ENCODE measurements around the gene FN3KRP. TPM values are rescaled to one million over a fixed set of nuclear protein-coding genes. Genes with fewer than 3 reads are reported as not detected.

FN3KRP gene
- total and polyA plus RNA-seq, 2 experiments from 2014 or later = 17.0 to 27.4 TPM

DNA sequence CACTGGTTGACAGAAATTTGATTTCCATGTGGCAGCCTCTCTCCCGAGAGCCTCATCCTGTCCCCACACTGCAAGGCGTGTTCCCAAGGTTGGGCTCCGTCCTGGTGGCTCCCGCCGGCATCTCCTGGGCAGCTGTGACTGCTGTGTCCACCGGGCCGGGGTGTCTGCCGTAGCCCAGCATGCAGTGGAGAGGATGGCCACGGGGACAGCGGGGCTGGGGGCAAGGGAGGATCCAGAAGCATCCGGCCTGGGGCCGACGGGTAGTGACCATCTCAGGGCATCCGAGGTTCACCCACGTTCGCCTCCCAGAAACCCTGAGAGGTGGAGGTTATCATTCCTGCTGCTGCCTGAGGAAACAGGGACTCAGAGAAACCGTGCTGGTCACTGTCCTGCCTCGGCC lies 10.8 kb upstream of the FN3KRP start:
- no peak overlapping the region for H2AFZ ChIP-seq
- no peaks in the 10 kb centered on the region for H3K9me2 ChIP-seq (replicated peaks; ENCODE audit: insufficient read depth)
- no peak for DNase-seq (ENCODE audit: low spot score)
- H3K4me3 ChIP-seq = no peak overlapping the region
- H3K4me1 ChIP-seq (ENCODE audit: insufficient read depth) = peaks cover 4% of the 10 kb centered on the region
- TF ChIP-seq EZH2phosphoT487 (IDR thresholded peaks at IDR 0.05; ENCODE audit: low read depth, severe bottlenecking, unreplicated experiment) (no peak), EZH2 (IDR thresholded peaks at IDR 0.05; ENCODE audit: borderline replicate concordance) (no peak)
- TF ChIP-seq, protein P1, sequence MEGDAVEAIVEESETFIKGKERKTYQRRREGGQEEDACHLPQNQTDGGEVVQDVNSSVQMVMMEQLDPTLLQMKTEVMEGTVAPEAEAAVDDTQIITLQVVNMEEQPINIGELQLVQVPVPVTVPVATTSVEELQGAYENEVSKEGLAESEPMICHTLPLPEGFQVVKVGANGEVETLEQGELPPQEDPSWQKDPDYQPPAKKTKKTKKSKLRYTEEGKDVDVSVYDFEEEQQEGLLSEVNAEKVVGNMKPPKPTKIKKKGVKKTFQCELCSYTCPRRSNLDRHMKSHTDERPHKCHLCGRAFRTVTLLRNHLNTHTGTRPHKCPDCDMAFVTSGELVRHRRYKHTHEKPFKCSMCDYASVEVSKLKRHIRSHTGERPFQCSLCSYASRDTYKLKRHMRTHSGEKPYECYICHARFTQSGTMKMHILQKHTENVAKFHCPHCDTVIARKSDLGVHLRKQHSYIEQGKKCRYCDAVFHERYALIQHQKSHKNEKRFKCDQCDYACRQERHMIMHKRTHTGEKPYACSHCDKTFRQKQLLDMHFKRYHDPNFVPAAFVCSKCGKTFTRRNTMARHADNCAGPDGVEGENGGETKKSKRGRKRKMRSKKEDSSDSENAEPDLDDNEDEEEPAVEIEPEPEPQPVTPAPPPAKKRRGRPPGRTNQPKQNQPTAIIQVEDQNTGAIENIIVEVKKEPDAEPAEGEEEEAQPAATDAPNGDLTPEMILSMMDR (IDR thresholded peaks at IDR 0.05; ENCODE audit: poor library complexity) = no peak
- no peaks in the 10 kb centered on the region for H3K36me3 ChIP-seq (replicated peaks; ENCODE audit: insufficient read depth, low read depth)
- H3K4me2 ChIP-seq = no peak overlapping the region
- H3K9me3 ChIP-seq (ENCODE audit: low read depth) = no peaks in the 10 kb centered on the region
- WGBS (ENCODE audit: low lambda C conversion rate, missing lambda C conversion rate) = 97% methylated on average over 18 of the region's 18 CpGs
- H3K27me3 ChIP-seq = no peaks in the 10 kb centered on the region
- H4K20me1 ChIP-seq (ENCODE audit: insufficient read depth, poor library complexity, severe bottlenecking) = no peaks in the 10 kb centered on the region
- no peak overlapping the region for H3K27ac ChIP-seq
- H3K79me2 ChIP-seq = no peaks in the 10 kb centered on the region

DNA sequence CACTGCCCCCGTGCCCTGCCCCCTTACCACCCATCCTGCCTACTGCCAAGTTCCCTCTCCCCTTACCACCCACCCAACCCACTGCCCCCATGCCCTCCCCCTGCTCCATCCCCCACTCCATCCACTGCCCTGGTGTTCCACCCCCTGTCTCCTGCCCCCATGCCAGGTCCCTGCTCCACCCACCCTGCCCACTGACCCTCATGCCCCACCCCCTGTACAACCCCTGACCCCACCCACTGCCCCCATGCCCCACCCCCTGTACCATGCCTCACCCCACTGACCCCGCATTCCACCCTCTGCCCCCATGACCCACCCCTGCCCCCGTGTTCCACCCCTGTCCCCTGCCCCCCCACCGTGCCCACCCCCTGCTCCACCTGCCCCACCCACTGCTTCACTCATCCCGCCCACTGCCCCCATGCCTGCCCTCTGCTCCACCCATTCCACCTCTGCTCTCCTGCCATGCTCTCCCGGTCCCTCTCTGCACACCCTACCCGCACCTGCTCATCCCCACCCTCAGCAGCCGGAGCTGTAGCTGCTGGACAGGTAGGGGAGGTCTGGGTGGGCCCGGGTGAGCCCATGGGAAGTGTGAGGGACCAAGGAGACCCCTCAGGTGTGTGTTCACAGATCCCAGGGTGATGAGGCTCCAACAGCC lies 7.4 kb upstream of the FN3KRP start:
- H3K27ac ChIP-seq = no peak overlapping the region
- H3K4me2 ChIP-seq = no peak overlapping the region
- H3K4me3 ChIP-seq = no peak overlapping the region
- no peaks in the 10 kb centered on the region for H3K36me3 ChIP-seq (replicated peaks; ENCODE audit: insufficient read depth, low read depth)
- no peak overlapping the region for H2AFZ ChIP-seq
- H3K4me1 ChIP-seq (ENCODE audit: insufficient read depth) = peaks cover 4% of the 10 kb centered on the region
- H3K27me3 ChIP-seq = no peaks in the 10 kb centered on the region
- WGBS (ENCODE audit: low lambda C conversion rate, missing lambda C conversion rate) = 73% methylated on average over 4 of the region's 9 CpGs
- H3K79me2 ChIP-seq = no peaks in the 10 kb centered on the region
- H3K9me2 ChIP-seq (replicated peaks; ENCODE audit: insufficient read depth) = no peaks in the 10 kb centered on the region
- no peak for DNase-seq (ENCODE audit: low spot score)
- TF ChIP-seq, protein P1 (IDR thresholded peaks at IDR 0.05; ENCODE audit: poor library complexity) = no peak
- TF ChIP-seq EZH2phosphoT487 (IDR thresholded peaks at IDR 0.05; ENCODE audit: low read depth, severe bottlenecking, unreplicated experiment) (no peak), EZH2 (IDR thresholded peaks at IDR 0.05; ENCODE audit: borderline replicate concordance) (no peak)
- H4K20me1 ChIP-seq (ENCODE audit: insufficient read depth, poor library complexity, severe bottlenecking) = no peaks in the 10 kb centered on the region
- no peaks in the 10 kb centered on the region for H3K9me3 ChIP-seq (ENCODE audit: low read depth)

GRCh38 chr17:82709676-82710498 lies 6.6 kb upstream of the FN3KRP start:
- Histone ChIP-seq H3K9me2 (replicated peaks; ENCODE audit: insufficient read depth) (no peaks in the 10 kb centered on the region), H3K4me2 (no peak overlapping the region), H2AFZ (no peak overlapping the region), H3K36me3 (replicated peaks; ENCODE audit: insufficient read depth, low read depth) (no peaks in the 10 kb centered on the region), H4K20me1 (ENCODE audit: insufficient read depth, poor library complexity, severe bottlenecking) (no peaks in the 10 kb centered on the region), H3K27ac (no peak overlapping the region), H3K9me3 (ENCODE audit: low read depth) (no peaks in the 10 kb centered on the region), H3K4me1 (ENCODE audit: insufficient read depth) (no peaks in the 10 kb centered on the region), H3K79me2 (no peaks in the 10 kb centered on the region), H3K27me3 (no peaks in the 10 kb centered on the region), H3K4me3 (no peak overlapping the region)
- no peak for DNase-seq (ENCODE audit: low spot score)
- TF ChIP-seq EZH2phosphoT487 (IDR thresholded peaks at IDR 0.05; ENCODE audit: low read depth, severe bottlenecking, unreplicated experiment) (no peak), EZH2 (IDR thresholded peaks at IDR 0.05; ENCODE audit: borderline replicate concordance) (no peak)
- TF ChIP-seq, protein P1 (IDR thresholded peaks at IDR 0.05; ENCODE audit: poor library complexity) = no peak
- 95% methylated on average over 25 of the region's 25 CpGs for WGBS (ENCODE audit: low lambda C conversion rate, missing lambda C conversion rate)

Measured in hepatocyte (in vitro differentiated cells).